AG04450 (cell line): ENCODE data around the gene PARS2. TPM values are rescaled to one million over a fixed set of nuclear protein-coding genes. Genes with fewer than 3 reads are reported as not detected.

Source experiments
- CTCF ChIA-PET: fragments of 300-600, 350-600 bp; formaldehyde crosslinking; extraction: SDS; loops from one replicate; lab custom pipeline; 2022; ENCODE audit warnings: antibody characterized with exemption, inconsistent platforms; lab: Charles Lee
- POLR2A ChIA-PET: fragments of 350-600 bp; formaldehyde crosslinking; extraction: SDS; loops from one replicate; lab custom pipeline; 2021; ENCODE audit warnings: antibody characterized with exemption, inconsistent platforms; lab: Yijun Ruan, JAX
- DNase-seq: peaks from one replicate; pipeline ENCODE4 v3.0.0-alpha.2; 2011; ENCODE audit warnings: low read depth, low spot score
- H3K27ac ChIP-seq: one replicate; pipeline ENCODE4 v1.5.1; 2012; ENCODE audit warnings: low read depth, low read length, control low read depth
- H3K27me3 ChIP-seq: one replicate; pipeline ENCODE4 v1.6.0; 2012; ENCODE audit warnings: low read length; ENCODE audit not compliant: control insufficient read depth, insufficient read depth
- H3K4me3 ChIP-seq: 2 replicates; pipeline ENCODE4 v1.5.1; 2011; ENCODE audit warnings: mild to moderate bottlenecking, low read depth, low read length, control low read depth
- H3K9me3 ChIP-seq: 2 replicates; pipeline ENCODE4 v1.5.1; 2012; ENCODE audit warnings: low read length; ENCODE audit not compliant: control insufficient read depth, insufficient read depth
- CTCF ChIP-seq: IDR thresholded peaks from 2 replicates; pipeline ENCODE4 v1.5.1; 2011; ENCODE audit warnings: low read depth, low read length, control low read depth, inconsistent platforms
- polyA plus RNA-seq: library from polyadenylated mRNA; depleted of rRNA; stranded (reverse); fragments of >200 nt; gene quantifications from 2 replicates; pipeline ENCODE4 v1.2.3, GENCODE V29; 2011

Gene PARS2
- polyA plus RNA-seq, 1 experiment = 4.2 TPM

- POLR2A ChIA-PET = no interaction called here
- TF ChIP-seq CTCF = no peak
- CTCF ChIA-PET = interaction anchor here (2.6 kb wide), 1 partner anchor 10 kb away, joined by 8 read pairs; no protein-coding TSS in a partner anchor
- Histone ChIP-seq H3K27ac (no peak overlapping the region), H3K27me3 (peaks cover 32% of the 10 kb centered on the region), H3K9me3 (no peaks in the 10 kb centered on the region), H3K4me3 (no peak overlapping the region)
- DNase-seq = no peak
These were observed 34.7 kb upstream of the PARS2 start for GRCh38 chr1:54798769-54799641.

GRCh38 chr1:54798206-54798605, 33.9 kb upstream of the PARS2 start:
- POLR2A ChIA-PET = no interaction called here
- CTCF ChIA-PET = no interaction called here
- no peak for TF ChIP-seq CTCF
- no peaks in the 10 kb centered on the region for H3K9me3 ChIP-seq
- DNase-seq = no peak
- no peak overlapping the region for H3K27ac ChIP-seq
- no peak overlapping the region for H3K4me3 ChIP-seq
- H3K27me3 ChIP-seq = peaks cover 31% of the 10 kb centered on the region

- DNase-seq = no peak
- peaks cover 7% of the 10 kb centered on the region for H3K9me3 ChIP-seq
- POLR2A ChIA-PET = no interaction called here
- no peak overlapping the region for H3K27ac ChIP-seq
- TF ChIP-seq CTCF = no peak
- H3K4me3 ChIP-seq = no peak overlapping the region
- peaks cover 34% of the 10 kb centered on the region for H3K27me3 ChIP-seq
- CTCF ChIA-PET = interaction anchor here (0.6 kb wide), 1 partner anchor 308 kb away, joined by 8 read pairs; no protein-coding TSS in a partner anchor
These were observed 32.6 kb upstream of the PARS2 start for GRCh38 chr1:54796902-54797301.

GRCh38 chr1:54795841-54796468, 31.6 kb upstream of the PARS2 start:
- Histone ChIP-seq H3K9me3 (peaks cover 8% of the 10 kb centered on the region), H3K27ac (no peak overlapping the region), H3K27me3 (peaks cover 28% of the 10 kb centered on the region), H3K4me3 (no peak overlapping the region)
- ChIA-PET CTCF (interaction anchor here (0.9 kb wide), 1 partner anchor 14 kb away, joined by 4 read pairs; no protein-coding TSS in a partner anchor), POLR2A (no interaction called here)
- DNase-seq = no peak
- no peak for TF ChIP-seq CTCF

GRCh38 chr1:54795356-54795665, 31.0 kb upstream of the PARS2 start:
- no peak overlapping the region for H3K27ac ChIP-seq
- CTCF ChIA-PET = interaction anchor here (0.9 kb wide), 1 partner anchor 14 kb away, joined by 4 read pairs; no protein-coding TSS in a partner anchor

More at GRCh38 chr1:54795356-54795665, 31.0 kb upstream of the PARS2 start:
- Histone ChIP-seq H3K4me3 (no peak overlapping the region), H3K27me3 (peaks cover 26% of the 10 kb centered on the region), H3K9me3 (peaks cover 8% of the 10 kb centered on the region)
- DNase-seq = no peak
- no peak for TF ChIP-seq CTCF
- POLR2A ChIA-PET = no interaction called here
